Astrocyte of the cerebellum (primary cell): ENCODE measurements around the gene LENG9.

ENCODE experiments used
- DNase-seq: peaks from one replicate; pipeline ENCODE4 v3.0.0-alpha.2; 2011; ENCODE audit warnings: low read depth
- H3K4me3 ChIP-seq: 2 replicates; pipeline ENCODE4 v1.5.1; 2011; ENCODE audit warnings: mild to moderate bottlenecking, low read depth, low read length, moderate library complexity
- in situ Hi-C: cut with HindIII; loops from 2 replicates; pipeline ENCODE4 v1.10.0; 2017; ENCODE audit warnings: low sequenced_read_pairs
- TF ChIP-seq, protein P1 (sequence below): IDR thresholded peaks from 2 replicates; pipeline ENCODE4 v1.5.1; 2012; ENCODE audit warnings: low read length, low read depth, moderate library complexity, mild to moderate bottlenecking; ENCODE audit errors: missing control alignments

The LENG9 gene

DNA sequence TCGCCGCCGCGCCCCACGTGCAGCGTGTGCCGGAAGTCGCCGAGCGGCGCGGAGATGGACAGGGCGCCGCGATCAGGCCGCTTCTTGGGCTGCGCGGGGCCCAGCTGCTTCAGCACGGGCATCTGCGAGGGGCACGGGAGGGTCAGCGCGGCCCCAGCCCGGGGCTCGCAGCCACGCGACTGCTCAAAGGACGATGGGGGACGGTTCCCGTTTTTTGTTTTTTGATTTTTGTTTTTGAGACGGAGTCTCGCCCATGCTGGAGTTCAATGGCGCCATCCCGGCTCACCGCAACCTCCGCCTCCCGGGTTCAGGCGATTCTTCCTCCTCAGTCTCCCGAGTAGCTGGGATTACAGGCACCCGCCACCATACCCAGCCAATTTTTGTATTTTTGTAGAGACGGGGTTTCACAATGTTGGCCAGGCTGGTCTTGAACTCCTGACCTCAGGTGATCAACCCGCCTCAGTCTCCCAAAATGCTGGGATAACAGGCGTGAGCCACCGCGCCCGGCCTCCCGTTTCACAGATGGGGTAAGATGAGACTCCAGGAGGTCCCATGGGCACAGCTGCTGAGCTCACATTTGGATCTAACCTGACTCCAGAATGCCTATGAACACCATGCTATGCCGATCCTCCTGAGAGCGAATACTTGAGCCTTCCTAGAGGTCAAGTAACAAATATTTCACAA lies 2.0 kb upstream of the LENG9 start:
- TF ChIP-seq, protein P1, sequence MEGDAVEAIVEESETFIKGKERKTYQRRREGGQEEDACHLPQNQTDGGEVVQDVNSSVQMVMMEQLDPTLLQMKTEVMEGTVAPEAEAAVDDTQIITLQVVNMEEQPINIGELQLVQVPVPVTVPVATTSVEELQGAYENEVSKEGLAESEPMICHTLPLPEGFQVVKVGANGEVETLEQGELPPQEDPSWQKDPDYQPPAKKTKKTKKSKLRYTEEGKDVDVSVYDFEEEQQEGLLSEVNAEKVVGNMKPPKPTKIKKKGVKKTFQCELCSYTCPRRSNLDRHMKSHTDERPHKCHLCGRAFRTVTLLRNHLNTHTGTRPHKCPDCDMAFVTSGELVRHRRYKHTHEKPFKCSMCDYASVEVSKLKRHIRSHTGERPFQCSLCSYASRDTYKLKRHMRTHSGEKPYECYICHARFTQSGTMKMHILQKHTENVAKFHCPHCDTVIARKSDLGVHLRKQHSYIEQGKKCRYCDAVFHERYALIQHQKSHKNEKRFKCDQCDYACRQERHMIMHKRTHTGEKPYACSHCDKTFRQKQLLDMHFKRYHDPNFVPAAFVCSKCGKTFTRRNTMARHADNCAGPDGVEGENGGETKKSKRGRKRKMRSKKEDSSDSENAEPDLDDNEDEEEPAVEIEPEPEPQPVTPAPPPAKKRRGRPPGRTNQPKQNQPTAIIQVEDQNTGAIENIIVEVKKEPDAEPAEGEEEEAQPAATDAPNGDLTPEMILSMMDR, result no peak
- H3K4me3 ChIP-seq, result no peak overlapping the region
- DNase-seq, result no peak
- in situ Hi-C loops, result loop anchor here (25.0 kb wide), 1 partner anchor 1147 kb away; the partner anchor contains the start of genes ZNF524, ZNF784 and ZNF865

DNA sequence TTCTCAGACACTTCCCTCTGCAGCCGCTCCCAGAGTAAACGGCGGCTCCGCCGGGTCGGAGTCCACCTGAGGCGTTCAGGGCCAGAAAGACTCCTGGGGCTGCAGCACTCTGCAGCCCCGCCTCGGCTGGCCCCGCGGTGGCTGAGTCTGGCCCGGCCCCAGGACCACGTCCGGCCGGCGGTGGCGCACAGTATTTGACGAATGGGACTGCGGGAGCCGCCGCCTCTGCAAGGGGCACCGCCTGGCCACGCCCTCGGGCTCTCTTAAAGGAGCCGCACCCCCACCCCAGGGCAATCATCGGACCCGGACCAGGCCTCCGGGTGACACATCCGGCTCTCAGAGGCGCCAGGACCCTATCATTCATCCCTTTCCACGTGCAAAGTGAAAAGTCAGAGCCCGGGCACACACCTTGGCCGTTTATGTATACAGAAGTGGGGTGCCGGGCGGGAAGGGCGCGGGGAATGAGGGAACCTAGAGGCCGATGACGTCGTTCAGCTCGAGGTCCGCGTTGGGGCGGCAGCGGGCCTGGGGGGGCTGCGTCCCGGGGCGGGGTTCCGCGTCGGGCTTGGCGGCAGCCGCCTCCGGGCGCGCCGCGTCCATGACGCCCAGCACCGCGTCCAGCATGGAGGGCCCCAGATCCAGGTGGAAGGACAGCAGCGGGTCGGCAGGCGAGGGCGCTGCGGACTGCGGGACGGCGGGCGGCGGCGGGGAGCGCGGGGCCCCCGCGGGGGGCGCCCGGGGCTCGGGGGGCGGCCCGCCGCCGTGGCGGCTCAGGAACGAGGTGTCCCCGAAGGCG lies 1.2 kb upstream of the LENG9 start:
- peak overlapping the region; percentile 50 for H3K4me3 ChIP-seq
- DNase-seq, result no peak
- TF ChIP-seq, protein P1, result no peak
- in situ Hi-C loops, result loop anchor here (25.0 kb wide), 1 partner anchor 1147 kb away; the partner anchor contains the start of genes ZNF524, ZNF784 and ZNF865

DNA sequence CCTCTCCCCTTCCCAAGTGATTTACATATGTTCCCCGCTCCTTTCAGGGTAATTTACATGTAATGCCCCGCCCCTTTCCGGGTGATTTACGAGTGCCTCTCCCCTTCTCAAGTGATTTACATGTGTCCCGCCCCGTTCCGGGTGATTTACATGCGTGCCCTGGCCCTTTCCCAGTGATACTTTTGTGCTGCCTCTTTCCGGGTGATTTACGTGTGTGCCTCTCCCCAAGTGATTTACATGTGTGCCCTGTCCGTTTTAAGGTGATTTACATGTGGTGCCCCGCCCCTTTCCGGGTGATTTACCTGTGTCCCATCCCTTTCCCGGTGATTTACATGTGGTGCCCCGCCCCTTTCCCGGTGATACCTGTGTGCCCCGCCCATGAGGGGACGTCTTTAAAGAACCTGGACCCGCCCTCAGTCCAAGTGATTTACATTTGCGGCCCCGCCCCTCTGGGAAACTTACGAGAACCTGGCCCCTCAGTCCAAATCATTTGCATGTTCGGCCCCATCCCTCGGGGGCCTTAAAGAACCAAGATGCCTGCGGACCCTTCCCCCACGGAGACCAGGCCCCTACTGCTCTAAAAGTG lies 559 bp upstream of the LENG9 start:
- TF ChIP-seq, protein P1, result no peak
- peak overlapping the region; percentile 50 for H3K4me3 ChIP-seq
- in situ Hi-C loops, result loop anchor here (25.0 kb wide), 1 partner anchor 1148 kb away; the partner anchor contains the start of genes ZNF524, ZNF784 and ZNF865
- peak; percentile 56 for DNase-seq

DNA sequence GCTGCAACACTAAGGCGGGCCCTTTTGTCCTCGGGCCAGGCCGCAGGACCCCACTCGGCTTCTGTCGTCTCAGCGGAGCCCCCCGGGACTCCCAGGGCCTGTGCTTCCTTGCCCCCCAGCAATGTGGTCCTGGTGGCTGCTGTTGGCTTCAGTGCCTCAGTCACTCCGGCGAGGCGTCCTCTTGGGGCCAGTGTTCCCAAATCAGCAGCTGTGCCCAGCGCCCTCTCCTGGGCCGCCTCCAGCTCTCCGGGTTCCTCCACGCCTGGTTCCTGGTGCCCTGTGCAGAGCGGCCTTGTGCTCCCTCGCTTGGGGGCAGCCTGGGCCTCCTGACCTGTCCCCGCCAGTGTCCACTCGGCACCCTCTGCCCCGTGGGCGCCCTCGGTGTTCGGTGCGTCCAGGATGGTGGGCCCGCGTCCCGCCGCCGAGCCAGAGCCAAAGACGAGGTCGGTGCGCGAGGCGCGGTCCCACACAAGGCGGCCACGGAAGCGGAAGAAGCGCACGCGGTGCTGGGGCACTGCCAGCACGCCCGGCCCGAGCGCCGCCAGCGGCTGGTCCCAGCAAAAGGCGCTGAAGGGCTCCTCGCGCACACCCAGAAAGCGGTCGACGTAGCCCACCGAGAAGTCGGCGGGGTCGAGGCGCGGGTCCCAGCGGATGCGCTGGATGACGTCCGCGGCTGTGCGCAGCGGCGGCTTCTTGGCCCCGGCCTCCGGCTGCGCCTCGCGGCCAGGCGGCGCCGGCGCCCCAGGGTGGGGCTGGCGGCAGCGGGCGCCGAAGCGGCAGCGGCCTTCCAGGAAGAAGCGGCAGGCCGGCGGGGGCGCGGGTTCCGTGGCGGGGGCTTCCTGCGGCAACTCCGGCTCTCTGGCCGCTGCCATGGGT lies 685 bp downstream of the LENG9 start:
- peak overlapping the region; percentile 50 for H3K4me3 ChIP-seq
- in situ Hi-C loops, result loop anchor here (25.0 kb wide), 1 partner anchor 1149 kb away; the partner anchor contains the start of genes ZNF524, ZNF784 and ZNF865
- TF ChIP-seq, protein P1, result no peak
- DNase-seq, result no peak

DNA sequence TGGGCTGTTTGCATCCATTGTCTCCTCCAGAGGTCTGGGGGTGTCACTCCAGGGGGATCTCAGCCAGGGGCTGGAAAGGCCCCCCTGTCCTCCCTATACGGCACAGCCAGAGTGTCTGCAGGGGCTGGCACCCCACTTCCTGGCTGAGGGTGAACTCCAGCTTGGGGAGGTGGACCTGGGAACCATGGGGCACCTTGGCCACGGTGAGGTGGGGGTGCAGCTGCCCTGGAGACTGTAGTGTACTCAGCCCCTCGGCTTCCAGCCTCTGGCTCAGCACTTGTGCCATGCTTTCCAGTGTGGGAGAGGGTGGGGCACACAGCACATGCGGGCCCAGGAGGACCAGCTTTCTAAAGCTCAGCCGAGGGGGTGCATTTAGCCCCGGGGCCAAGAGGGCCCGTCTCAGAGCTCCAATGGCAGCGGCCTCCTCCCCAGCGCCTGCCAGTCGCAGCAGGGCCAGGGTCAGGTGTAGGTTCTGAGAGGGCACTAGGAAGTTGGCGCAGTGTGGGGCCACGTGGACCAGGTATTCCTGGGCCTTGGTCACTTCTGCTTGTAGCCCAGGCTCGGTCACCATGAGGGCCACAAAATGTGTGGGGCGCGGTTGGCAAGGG lies 1.4 kb downstream of the LENG9 start:
- in situ Hi-C loops, result loop anchor here (25.0 kb wide), 1 partner anchor 1150 kb away; the partner anchor contains the start of genes ZNF524, ZNF784 and ZNF865
- peak overlapping the region; percentile 50 for H3K4me3 ChIP-seq
- no peak for DNase-seq
- TF ChIP-seq, protein P1, result no peak
